Activated naive CD4-positive, alpha-beta T cell treated with anti-CD3 and anti-CD28 coated beads, Interleukin-2, amount 50 U/mL, for 16 hours (primary cell): Measurements from ENCODE around the gene CTNNBIP1.

Experiments used
- DNase-seq: peaks from one replicate; pipeline ENCODE4 v3.0.0-alpha.2; 2020

CTNNBIP1 gene

DNA sequence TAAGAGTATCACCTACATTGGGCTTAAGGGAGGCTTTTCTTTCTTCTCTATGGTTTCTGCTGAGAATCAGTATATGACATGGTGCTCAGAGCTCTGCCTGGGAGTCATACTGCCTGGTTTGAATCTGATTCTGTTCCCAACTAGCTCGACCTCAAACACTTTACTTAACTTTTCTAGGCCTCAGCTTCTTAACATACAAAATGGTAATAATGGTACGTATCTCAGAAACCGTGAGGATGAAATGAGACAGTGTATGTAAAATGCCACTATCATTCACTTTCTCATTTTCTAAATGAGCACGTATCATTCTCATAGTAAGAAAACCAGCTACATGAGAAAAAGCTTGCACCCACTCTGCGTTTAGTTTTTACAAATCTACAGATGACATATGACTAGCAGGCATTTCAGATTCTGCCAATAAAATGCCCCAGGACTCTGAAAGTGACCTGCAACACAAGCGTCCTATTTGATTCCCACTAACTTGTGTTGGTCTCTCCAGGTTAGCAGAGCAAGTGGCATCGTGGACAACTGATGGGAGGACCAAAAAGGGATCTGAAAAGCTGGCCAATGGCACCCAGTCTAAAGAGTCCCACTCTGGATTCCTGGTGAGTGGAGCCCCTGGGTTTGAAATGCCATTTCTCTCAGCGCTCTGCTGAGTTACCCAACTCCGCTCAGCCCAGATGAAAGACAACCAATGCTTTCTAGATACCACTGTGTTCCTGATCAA lies 6.1 kb downstream of the CTNNBIP1 start:
- no peak for DNase-seq

DNA sequence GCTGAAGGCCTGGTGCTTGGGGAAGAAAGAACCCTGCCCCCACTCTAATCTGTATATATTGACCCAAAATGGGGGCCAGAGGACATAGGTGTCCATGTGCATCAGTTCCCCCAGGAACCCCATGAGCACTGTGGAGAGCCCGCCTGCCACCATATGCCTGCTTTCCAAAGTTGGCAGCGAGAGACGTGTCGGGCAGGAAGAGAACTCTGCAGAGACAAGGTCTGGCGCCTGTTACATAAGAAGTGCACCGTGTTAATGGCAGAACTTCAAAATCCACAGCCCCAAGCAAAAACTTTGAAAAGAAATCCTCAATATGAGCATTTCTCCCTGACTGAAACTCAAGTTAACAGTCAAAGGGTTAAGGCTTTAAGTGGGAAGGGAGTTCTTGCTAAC lies 8.0 kb downstream of the CTNNBIP1 start:
- no peak for DNase-seq

DNA sequence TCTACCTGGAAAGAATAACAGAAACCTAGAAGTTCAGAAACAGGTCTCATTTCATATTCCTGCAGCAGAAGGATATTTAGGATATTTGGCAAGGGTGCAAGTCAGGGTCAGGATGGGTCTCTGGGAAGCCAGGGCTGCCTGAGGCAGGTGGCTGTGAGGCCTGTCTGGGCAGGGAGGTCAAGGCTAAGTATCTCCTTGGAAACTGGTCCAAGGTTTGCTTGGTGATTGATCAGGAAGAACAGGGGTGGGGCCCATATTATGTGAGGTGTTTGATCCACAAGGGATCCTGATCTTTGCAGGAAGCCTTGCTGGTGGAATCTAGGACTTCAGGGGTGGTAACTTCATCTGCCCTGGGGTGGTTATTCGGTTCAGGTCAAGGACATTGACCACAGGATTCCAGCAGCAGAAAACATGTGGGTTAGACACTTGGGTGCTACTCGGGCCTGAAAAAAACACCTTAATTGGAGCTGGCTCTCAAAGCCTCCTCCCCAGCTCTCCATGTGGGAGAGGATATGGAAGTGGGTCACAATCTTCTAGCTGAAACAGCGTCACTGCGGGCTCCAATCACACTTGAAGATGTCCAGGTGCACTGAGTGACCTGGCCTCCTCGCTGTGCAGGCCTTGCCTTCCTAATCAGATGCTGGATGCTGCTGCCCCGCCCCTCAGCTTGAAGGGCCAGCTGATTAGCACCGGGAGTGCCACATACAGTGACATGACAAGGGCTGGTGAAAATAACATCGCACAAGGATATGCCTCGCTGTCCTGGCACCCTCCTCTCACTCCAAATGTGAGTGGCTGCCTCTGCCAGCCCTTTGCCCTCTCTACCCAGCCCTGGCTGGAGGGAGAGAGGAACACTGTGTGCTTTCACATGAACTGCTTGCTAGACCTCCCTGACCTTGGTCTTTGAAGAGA lies 8.7 kb downstream of the CTNNBIP1 start:
- no peak for DNase-seq

DNA sequence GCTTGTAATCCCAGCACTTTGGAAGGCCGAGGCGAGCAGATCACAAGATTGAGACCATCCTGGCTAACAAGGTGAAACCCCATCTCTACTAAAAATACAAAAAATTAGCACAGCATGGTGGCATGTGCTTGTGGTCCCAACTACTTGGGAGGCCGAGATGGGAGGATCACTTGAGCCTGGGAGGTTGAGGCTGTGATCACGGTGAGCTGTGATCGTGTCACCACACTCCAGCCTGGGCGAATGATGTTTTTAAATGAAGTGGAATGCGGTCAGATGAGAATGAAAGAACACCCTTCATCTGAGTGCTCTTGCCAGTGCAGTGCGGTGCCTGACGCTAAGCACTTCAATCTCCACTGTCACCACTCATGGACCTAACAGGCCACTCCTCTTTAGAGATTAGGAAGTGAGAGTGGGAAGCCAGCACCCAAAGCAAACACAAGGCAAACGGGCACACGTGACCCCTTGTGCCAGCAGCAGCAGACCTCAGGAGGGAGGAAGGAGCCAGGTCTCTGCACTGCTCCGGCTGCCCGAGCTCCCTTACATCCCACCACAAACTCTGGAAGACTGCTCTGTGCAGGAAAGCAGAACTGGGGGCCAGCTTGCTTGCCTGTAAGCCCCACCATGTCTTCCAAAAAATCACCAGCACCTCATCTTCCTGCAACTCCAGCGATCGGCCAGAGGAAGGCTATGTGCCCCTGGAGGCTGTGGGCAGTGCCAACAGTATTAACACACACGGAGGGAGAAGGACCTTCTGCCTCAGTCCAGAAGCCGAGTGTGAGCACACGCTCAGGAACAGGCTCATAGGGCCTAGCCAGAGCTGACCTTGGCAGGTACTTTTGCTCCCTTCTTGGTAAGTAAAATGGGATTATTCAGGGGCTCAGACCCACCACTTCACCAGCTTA lies 9.7 kb downstream of the CTNNBIP1 start:
- DNase-seq = no peak

DNA sequence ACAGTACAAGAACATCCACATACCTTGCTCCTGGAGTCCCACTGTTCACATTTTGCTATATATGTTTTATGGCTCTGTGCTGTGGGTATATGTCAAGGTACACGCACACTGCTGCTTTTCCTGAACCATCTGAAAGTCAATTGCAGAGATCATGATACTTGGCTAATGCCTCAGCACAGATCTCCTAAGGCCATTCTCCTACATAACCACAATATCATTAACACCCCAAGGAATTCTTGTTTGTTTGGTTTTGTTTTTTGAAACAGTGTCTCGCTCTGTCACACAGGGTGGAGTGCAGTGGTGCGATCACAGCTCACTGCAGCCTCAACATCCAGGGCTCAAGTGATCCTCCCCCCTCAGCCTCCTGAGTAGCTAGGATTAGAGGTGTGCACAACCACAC lies 16.0 kb downstream of the CTNNBIP1 start:
- no peak for DNase-seq

DNA sequence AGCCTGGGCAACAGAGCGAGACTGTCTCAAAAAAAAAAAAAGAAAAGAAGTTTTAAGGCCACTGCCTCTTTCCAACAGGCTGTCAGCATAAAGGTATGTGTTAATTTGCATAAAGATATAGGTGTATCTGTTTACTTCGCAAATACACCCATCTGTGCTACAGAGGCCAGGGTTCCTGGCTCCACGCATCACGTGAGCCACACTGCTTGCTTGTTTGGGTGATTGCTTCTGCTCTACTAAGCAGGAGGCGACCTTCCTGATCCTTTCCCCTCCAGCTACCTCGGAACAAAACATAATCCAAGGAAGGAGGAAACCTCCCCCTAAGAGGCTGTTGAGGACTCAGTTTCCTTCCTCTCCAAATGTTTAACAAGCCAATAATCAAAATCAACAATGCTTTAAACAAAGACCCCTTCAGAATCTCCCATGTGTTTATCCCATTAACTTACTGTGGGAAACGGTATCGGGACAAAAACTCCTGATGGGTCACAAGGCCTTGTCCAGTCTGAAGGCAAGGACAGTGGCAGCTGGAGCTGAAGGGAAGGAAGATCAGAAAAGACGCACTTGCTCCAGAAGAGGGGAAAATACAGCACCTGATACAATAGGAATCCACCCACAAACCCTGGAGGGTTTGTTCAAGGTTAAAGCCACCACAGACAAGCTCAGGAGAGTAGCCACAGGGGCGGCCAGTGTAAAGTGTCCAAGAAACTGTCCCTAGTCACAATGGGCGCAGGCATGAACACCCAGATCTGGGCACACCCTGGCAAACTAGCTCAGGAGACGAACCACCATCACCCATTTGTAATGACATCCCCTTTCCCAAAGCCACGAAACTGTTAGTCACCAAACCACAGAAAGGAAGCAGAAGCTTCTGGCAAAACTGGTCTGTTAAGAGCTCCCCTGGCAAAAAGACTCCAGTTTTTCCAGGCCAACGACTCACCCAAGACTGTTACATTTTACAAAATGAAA lies 17.2 kb downstream of the CTNNBIP1 start:
- DNase-seq = no peak

DNA sequence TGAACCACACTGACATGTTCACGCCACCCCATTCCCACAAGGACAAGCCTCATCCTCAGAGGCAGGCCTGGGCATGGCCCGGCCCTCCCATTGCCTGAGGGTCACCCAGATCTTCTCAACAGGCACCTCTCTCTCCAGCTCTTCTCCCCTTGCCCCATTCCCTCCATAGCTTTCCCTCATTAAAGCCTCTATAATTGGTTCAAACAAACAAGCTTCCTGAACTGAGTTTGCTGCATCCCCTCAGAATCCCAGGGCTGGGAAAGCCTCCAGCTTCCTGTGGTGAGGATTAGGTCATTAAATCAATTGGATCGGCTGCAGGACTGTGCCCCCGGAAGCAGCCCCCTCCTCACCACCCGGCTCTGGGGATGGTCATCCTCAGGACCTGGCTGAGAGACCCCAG lies 18.9 kb downstream of the CTNNBIP1 start:
- no peak for DNase-seq

DNA sequence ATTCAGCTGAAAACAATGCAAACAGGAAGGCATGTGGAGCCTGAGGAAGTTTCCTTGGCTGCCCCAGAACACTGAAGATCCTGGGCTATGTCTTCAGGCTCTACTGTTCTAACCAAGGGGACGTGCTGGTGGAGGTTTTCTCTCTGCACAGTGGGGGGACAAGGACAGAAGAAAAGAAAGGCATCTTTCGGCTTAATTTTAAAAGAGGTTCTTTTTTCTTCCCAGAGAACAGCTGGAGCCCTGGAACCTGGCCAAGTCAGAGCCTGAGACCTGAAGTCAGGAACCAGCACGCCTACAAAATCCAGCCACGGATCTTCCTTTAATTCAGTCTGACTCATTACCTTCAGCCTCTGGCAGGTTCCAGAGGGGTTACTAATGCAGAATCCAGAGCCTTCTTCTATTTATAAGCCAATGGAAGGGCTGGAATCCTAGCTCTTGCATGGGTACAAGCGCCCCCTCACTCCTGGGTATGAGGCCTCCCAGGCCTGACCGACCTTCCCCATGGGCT lies 19.8 kb downstream of the CTNNBIP1 start:
- DNase-seq = no peak

DNA sequence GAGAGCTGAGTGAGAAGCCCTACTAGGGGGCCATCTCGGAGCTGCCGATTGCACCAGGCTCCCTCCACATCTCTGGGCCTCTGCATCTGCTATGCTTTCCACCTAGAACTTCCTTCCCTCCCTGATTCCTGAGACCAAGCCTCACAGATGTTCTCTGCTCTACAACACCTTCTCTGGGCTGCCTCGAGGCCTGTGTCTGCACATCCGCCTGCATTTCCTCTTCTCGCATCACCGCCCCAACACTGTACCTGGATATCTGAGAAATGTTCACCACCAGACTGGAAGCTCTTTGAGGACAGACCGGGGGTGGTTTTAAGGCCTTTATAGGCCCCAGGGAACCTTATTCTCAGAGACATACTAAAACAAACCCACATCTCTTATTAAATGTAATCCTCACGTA lies 20.7 kb downstream of the CTNNBIP1 start:
- no peak for DNase-seq

DNA sequence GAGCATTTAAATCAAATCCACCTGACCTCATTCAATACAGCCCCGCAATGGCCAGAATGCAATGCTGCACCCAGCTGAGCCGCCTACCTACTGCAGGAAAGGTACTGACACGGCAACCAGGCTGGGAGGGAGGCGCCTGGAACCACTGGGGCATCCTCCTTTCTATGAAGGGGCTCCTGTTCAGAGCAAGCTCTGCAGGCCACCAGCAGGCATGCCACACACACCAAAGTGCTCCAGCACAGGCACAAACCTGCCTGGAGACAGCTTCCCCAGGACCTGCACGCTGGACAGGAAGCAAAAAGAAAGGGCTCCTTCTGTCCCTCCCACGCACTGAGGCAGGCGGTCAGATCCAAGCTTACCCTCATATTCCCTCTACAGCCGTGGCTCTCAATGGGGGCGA lies 21.2 kb downstream of the CTNNBIP1 start:
- no peak for DNase-seq

DNA sequence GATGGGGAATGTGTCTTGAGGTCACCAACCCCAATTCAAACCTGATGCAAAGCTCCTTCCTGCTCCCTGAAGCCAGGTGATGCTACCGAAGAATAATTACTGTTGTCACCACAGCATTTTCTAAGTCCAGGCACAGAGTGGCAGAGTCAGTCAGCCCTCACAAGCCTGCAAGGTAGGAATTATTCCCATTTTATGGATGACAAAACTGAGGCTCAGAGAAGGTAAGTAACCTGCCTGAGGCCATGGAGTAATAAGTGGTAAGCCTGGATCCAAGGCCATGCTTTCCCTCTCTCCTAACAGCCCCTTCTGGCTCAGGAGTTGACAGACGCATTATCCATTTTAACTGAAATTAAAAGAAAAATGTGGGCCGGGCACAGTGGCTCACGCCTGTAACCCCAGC lies 23.0 kb downstream of the CTNNBIP1 start:
- no peak for DNase-seq

DNA sequence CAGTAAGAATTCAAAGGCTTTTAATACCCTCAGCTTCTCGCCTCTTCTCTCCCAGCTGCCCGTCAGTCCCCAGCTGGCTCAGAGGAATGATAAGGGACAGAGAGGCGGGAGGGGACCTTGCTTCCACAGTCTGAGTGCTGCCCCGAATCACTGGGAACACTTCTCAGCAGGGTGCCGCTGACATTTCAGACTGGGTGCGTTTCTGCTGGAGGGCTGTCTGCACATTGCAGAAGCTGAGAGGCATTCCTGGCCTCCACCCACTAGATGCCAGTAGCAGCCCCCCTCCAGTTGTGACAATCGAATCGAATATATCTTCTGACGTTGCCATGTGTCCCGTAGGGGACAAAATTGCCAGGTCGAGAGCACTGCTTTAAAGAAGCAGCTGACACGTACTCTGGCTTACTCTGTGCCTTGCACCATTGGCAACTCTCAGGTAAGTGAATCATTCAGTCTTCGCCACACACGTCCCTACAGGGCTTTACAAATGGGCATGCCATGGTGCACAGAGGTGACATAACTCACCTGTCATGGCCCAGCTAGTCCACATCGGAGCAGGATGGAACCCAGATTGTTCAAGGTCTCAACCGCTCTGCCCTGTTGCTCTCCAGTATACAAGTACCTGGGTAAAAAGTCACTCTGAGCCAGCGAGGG lies 23.9 kb downstream of the CTNNBIP1 start:
- DNase-seq = no peak

DNA sequence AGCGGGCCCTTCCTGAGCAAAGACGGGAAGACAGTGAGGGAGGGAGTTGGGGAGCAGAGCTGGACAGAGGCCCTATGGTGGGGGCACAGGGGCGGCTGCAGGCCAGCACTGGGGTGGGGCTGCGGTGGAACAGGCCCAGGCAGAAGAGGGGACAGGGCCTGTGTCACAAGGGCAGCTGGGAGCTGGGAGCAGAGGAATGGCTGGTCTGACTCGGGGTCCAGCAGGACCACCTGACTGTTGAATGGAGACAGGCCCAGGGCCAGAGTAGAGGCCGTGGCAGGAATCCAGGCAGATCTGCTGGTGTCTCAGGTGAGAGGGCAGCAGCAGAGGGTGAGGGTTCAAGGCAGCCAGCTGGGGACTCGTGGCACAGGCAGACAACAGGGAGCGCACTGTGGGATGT lies 25.3 kb downstream of the CTNNBIP1 start:
- no peak for DNase-seq

DNA sequence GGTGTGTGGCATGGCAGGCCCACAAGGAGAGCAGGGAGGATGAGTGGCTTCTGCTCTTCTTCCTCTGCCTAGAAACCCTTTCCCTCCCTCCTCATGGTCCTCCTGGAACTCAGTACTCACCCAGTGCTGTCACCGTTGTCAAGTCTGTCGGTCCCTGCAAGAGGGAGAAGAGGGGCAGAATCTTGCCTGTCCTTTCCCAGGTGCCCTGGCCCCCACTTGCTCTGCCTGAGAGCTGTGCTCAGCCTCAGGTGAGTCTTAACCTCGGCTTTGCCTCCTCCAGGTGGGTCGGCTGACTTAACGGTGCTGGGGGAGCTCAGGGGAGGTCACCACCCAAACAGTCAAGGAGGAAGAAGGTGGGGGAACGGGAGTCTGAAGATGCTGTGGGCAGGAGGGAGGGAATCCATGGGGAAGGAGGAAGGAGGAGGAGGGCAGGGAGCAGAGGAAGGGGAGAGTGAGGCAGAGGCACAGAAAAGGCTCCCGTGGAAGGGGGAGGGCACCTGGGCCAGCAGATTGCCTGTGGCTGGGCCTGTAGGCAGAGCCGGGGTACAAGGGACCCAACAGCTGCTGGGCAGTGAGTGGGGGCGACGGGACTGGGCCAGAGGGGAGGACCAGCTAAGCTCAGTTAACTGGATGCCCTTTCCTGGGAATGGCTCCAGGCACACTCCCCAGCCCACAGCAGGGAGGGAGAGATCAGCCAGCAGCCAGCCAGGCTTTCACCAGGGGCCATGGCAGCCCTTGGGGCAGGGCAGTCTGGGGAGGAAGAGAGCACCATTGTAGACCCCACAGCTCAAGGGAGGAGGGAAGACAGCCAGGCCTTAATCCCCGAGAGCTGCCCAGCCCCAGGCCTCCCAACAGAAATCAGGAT lies 26.3 kb downstream of the CTNNBIP1 start:
- DNase-seq = no peak

DNA sequence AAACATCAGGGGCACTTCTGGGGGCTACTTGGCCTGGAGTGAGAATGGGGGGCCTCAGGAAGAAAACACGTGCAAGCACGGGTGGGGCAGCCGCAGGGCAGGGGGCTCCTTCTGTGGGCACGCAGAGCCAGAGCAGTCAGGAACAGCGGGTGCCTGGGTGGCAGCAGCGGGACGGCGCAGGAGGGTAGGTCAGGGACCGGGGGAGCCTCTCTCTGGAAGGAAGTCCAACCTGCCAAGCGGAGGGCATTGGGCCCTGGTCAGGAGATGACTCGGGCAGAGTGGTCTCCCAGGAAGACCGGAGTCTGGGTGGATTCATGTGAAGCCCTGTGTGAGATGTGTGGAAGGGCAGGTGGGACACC lies 27.1 kb downstream of the CTNNBIP1 start:
- DNase-seq = no peak

DNA sequence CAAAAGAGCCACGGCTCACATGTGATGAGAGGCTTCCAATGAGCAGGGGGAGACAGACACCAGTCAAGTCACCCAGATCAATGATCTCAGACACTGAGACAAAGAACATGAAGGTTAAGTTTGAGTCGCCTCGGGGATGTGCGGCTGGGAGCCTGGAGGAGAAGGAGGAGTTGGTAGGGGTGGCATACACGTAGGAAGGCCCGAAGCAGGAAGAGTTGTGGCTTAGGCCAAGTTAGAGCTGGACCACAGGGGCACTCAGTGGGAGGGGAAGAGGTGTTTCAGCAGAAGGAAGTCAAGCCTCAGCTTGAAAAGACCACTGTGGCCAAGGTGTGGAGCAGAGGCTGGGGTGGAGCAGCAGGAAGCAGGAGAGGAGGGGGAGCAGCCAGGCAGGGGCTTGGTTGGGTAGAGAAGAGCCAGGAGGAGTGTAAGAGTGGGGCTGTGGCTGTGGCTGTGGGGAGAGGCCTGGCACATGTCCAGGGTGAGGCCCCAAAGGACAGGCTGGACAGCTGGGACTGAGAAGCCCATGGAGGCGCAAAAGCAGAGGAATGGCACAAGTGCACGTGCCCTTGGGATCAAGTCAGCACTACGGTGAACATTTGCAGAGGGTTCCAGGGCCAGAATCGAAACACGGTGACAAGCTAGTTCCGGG lies 27.6 kb downstream of the CTNNBIP1 start:
- no peak for DNase-seq

DNA sequence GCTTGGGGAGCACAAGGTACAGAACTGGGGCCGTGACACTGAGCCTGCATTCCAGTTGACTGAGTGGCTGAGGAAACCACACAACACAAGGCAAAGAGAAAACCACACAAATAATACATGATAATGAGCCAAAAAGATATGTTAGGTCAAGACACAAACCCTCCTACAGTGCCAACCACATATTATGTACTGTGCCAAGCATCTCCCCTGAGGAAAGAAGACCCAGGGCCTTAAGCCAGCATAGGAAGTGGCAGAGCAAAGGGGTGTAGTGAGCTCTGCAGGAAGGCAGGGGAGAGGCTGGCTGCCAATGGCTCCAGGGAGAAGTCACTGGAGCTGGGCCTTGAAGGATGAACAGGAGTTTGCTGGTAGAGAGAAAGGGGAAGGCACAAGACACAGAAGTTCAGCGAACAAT lies 28.2 kb downstream of the CTNNBIP1 start:
- no peak for DNase-seq

DNA sequence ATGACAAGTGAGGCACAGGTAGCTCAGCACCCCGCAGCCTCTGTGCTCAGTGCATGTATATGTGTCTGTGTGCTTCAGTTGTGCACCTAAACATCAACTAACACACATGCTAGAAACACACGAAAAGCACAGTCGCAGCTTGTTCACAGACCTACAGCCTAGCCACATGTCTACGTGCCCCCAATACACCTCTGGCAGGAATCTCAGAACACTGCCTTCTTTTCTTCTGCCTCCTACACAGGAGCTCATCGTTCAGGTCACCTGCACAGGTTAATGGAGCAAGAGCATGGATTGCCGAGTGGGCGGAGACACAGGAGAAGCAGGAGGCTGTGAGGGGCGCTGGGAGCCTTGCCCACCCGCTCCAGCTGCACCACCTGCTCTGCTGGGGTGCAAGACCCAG lies 31.7 kb downstream of the CTNNBIP1 start:
- no peak for DNase-seq

DNA sequence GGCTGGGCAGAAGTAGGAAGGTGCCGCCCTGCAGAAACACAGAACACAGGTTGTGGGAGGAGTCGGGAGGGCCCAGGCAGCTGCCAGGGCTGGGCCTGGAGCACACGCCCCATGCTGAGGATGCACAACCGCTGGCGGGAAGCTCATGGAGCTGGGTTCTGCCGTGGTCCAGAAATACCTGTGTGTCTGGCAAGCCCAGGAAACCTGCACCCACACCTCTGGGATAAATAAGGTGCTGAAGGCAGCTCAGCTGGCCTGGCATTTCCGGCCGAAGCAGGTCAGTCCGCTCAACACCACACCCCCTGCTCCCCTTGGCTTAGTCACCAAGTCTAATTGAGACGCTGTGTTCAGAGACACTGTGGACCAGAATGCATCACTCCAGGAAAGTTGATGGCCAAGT lies 32.1 kb downstream of the CTNNBIP1 start:
- DNase-seq = no peak

DNA sequence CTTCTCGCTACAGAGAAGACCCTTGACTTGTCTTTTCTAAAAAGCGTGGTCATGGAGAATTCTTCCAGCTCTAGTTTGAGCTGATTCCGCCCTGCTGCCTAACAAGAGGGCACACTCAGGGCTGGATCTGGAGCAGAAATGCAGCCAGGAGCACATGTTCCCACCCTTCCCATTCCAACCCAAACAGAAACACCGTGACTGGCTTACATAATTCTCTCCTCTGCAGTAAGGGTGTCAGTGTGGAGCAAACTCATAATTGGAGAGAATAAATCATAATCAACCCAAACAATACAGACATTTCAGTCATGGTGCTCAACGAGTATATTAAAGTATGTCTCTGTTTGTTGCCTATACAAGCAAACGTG lies 34.5 kb downstream of the CTNNBIP1 start:
- DNase-seq = no peak
